Measurements from ENCODE around the gene NEDD9.

Gene NEDD9

DNA sequence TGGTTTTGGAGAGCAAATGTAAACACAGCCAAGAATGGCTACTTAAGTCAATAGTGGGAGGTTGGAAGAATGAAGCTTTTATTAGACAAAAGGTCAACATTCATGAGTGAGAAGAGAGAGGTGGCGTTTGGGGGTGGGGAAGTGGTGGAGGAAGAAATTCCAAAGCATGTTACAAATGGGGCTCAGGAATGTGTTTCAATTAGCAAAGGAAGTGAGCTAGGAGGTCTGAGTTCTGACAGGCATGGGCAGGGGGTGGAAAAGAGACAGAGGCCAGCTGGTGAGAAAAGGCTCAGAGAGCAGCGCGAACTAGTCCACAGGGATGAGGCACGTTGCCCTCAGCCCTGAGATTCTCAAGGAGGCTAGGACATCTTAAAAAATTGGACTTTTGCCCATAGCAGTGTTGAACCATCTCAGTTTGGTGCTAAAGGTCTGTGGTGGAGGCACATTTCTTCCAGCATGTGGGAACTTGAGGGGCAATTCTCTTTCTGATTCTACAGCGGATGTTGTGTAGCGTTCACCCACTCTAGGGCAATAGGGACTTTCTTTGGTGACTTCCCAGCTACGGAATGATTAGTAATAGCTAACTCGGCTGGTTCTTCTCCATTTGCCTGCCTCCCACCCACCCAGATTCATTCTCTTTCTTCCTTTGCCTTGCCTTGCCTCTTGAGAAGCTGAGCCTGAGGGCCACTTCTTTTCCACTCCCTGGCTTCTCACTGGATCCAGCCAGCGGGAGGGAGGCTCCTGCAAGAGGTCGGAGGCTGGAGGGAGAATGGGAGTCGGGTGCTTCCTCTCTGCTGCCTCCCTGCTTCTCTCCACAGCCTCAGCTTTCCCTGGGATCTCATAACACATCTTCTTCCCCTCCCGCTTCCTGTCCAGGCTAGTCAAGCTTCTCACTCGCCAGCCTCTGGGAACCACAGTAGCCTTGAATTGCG is 45.1 kb upstream of the NEDD9 start:
- DNase-seq (ENCODE audit: low read depth): no peak
- TF ChIP-seq MYC (IDR thresholded peaks at IDR 0.05; ENCODE audit: low read depth, low read length) (no peak), POLR2A (IDR thresholded peaks at IDR 0.05; ENCODE audit: extremely low read depth, insufficient read length) (no peak)
- TF ChIP-seq, protein P1, sequence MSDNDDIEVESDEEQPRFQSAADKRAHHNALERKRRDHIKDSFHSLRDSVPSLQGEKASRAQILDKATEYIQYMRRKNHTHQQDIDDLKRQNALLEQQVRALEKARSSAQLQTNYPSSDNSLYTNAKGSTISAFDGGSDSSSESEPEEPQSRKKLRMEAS (IDR thresholded peaks at IDR 0.05; ENCODE audit: low read depth, low read length): no peak
- TF ChIP-seq, protein P2, sequence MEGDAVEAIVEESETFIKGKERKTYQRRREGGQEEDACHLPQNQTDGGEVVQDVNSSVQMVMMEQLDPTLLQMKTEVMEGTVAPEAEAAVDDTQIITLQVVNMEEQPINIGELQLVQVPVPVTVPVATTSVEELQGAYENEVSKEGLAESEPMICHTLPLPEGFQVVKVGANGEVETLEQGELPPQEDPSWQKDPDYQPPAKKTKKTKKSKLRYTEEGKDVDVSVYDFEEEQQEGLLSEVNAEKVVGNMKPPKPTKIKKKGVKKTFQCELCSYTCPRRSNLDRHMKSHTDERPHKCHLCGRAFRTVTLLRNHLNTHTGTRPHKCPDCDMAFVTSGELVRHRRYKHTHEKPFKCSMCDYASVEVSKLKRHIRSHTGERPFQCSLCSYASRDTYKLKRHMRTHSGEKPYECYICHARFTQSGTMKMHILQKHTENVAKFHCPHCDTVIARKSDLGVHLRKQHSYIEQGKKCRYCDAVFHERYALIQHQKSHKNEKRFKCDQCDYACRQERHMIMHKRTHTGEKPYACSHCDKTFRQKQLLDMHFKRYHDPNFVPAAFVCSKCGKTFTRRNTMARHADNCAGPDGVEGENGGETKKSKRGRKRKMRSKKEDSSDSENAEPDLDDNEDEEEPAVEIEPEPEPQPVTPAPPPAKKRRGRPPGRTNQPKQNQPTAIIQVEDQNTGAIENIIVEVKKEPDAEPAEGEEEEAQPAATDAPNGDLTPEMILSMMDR (IDR thresholded peaks at IDR 0.05; ENCODE audit: low read depth, low read length): no peak
- no peak overlapping the region for H3K4me3 ChIP-seq (ENCODE audit: low read depth, low read length)

DNA sequence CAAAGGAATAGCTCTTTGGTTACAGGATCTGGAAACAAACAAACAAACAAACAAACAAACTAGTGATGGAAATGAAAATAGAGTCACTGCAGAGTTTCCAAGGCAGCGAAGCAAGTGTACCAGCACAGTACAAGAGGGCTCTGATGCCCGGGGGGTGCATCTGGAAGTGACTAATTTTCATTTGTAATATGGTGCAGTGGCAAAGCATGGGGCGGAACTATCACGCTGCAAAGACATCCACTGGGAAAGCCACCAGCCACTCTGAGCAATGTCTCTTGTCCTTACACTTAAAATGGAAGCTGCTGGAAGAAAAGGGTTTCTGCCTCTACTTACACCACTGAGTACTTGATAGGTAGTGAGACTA is 44.4 kb upstream of the NEDD9 start:
- H3K4me3 ChIP-seq (ENCODE audit: low read depth, low read length): no peak overlapping the region
- DNase-seq (ENCODE audit: low read depth): no peak

DNA sequence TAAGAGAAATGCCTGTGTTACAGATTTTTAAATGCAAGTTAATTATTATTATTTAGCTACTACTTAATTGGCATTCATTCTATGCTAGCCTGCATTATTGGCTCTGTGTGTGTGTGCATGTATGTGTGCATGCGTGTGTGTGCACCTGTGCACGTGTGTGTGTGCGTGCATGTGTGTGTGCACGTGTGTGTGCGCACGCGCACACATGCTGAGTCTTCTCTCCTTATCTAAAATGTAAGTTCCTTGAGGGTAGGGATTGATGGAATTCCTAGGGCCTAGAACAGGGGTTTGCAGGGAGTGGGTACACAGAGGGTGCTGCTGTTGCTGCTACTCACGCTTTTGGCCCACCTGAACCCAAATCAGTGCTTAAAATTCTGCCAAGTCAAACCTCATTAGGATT is 43.8 kb upstream of the NEDD9 start:
- no peak for DNase-seq (ENCODE audit: low read depth)
- TF ChIP-seq, protein P1 (IDR thresholded peaks at IDR 0.05; ENCODE audit: low read depth, low read length): no peak
- no peak for TF ChIP-seq MYC (IDR thresholded peaks at IDR 0.05; ENCODE audit: low read depth, low read length)
- TF ChIP-seq POLR2A (IDR thresholded peaks at IDR 0.05; ENCODE audit: extremely low read depth, insufficient read length): no peak
- TF ChIP-seq, protein P2 (IDR thresholded peaks at IDR 0.05; ENCODE audit: low read depth, low read length): no peak
- no peak overlapping the region for H3K4me3 ChIP-seq (ENCODE audit: low read depth, low read length)

More for the DNA sequence above, 44.4 kb upstream of the NEDD9 start:
- TF ChIP-seq, protein P1 (IDR thresholded peaks at IDR 0.05; ENCODE audit: low read depth, low read length): no peak
- TF ChIP-seq MYC (IDR thresholded peaks at IDR 0.05; ENCODE audit: low read depth, low read length) (no peak), POLR2A (IDR thresholded peaks at IDR 0.05; ENCODE audit: extremely low read depth, insufficient read length) (no peak)
- TF ChIP-seq, protein P2 (IDR thresholded peaks at IDR 0.05; ENCODE audit: low read depth, low read length): no peak

DNA sequence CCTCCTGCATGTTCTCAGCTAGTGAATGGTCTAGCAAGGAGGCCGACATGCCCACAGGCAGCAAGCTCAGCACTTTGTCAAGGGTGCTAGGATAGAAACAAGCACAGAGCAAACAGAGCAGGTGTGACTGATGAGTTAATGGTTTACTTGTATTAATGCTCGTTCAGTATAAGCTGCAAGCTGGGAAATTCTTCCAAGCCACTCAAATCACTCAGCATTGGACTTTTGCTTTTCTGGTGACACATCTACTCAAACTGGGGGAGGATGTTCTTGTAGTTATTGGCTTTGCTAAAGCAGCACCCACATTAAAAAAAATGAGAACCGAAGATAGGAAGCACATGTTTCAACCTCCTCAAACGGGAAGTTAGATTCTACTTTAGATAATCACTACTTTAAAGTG is 43.1 kb upstream of the NEDD9 start:
- DNase-seq (ENCODE audit: low read depth): peak; percentile 79
- TF ChIP-seq, protein P1 (IDR thresholded peaks at IDR 0.05; ENCODE audit: low read depth, low read length): peak; percentile 90
- TF ChIP-seq, protein P2 (IDR thresholded peaks at IDR 0.05; ENCODE audit: low read depth, low read length): no peak
- peak; percentile 85 for TF ChIP-seq MYC (IDR thresholded peaks at IDR 0.05; ENCODE audit: low read depth, low read length)
- H3K4me3 ChIP-seq (ENCODE audit: low read depth, low read length): no peak overlapping the region

DNA sequence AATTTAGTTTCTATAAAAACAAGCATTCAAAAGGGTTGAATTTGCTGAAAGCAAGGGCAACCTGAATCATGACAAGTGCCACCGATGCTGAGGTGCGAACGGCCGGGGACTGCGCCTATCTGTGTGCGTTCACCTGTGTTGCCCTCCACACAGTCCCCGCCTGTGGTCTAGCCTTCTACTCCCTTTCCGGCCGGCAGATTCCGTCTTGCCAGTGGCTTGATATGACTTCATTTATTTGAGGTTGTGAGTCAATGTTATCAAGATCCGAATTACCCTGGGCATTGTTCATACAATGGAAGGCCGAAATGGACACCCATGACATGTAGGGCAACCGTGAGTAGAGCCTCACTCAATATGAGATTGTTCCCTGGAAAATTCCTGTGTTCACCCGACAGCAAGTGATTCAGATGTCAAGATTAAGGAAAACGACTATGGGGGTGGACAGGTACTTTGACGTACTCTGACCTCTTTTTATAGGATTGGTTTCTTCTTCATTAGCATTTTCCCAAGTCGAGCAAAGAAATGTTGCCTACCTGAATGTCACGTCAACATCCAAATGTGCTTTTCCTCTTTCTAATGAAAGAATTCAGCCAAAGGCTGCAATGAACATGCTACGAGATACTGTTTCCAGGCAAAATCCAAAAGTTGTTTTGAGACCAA is 41.1 kb upstream of the NEDD9 start:
- TF ChIP-seq, protein P2 (IDR thresholded peaks at IDR 0.05; ENCODE audit: low read depth, low read length): no peak
- TF ChIP-seq, protein P1 (IDR thresholded peaks at IDR 0.05; ENCODE audit: low read depth, low read length): no peak
- no peak for TF ChIP-seq MYC (IDR thresholded peaks at IDR 0.05; ENCODE audit: low read depth, low read length)
- no peak for TF ChIP-seq POLR2A (IDR thresholded peaks at IDR 0.05; ENCODE audit: extremely low read depth, insufficient read length)
- no peak for DNase-seq (ENCODE audit: low read depth)
- H3K4me3 ChIP-seq (ENCODE audit: low read depth, low read length): no peak overlapping the region

All from NB4 (cell line).